Keratinocyte (primary cell): ENCODE data around the gene CD46. TPM values are rescaled to one million over a fixed set of nuclear protein-coding genes. Genes with fewer than 3 reads are reported as not detected.

ENCODE experiments used
- DNase-seq: peaks from one replicate; pipeline ENCODE4 v3.0.0-alpha.2; 2011; ENCODE audit warnings: low read depth, missing footprints, low spot score
- FAIRE-seq: peaks from 2 replicates; lab custom pipeline; 2011; peaks lifted over from hg19 to GRCh38; lab: Jason Lieb, UNC
- H2AFZ ChIP-seq: 2 replicates; pipeline ENCODE4 v1.6.0; 2012; ENCODE audit warnings: low read length, control low read depth, inconsistent platforms; ENCODE audit not compliant: control insufficient read depth
- H3K27ac ChIP-seq: 2 replicates; pipeline ENCODE4 v1.5.1; 2011; ENCODE audit warnings: low read length; ENCODE audit not compliant: control insufficient read depth, insufficient read depth
- H3K27me3 ChIP-seq: 3 replicates; pipeline ENCODE4 v1.6.0; 2011; ENCODE audit warnings: low read length; ENCODE audit not compliant: control insufficient read depth, insufficient read depth; ENCODE audit errors: extremely low read depth
- H3K36me3 ChIP-seq, 2 experiments: 2 replicates in 1 of 2; 3 replicates in 1 of 2; pipeline ENCODE4 v1.5.1; 2011; ENCODE audit warnings: low read length in 2 of 2, mild to moderate bottlenecking in 1 of 2; ENCODE audit not compliant: control insufficient read depth in 2 of 2, insufficient read depth in 2 of 2; ENCODE audit errors: extremely low read depth in 1 of 2
- H3K4me1 ChIP-seq: 3 replicates; pipeline ENCODE4 v1.5.1; 2011; ENCODE audit warnings: low read length; ENCODE audit not compliant: control insufficient read depth, insufficient read depth; ENCODE audit errors: extremely low read depth
- H3K4me2 ChIP-seq: 3 replicates; pipeline ENCODE4 v1.6.0; 2011; ENCODE audit warnings: low read depth, low read length; ENCODE audit not compliant: control insufficient read depth, insufficient read depth; ENCODE audit errors: extremely low read depth
- H3K4me3 ChIP-seq, 3 experiments: fragments of 200-600 bp in 1 of 3; sonication (generic) in 1 of 3; 2 replicates in 2 of 3; 3 replicates in 1 of 3; pipeline ENCODE4 v1.5.1; 2011 to 2016; ENCODE audit warnings: low read length in 3 of 3, mild to moderate bottlenecking in 3 of 3, control low read depth in 2 of 3, inconsistent platforms in 1 of 3, low read depth in 1 of 3, mixed read lengths in 1 of 3, mixed run types in 1 of 3, moderate library complexity in 1 of 3; ENCODE audit not compliant: control insufficient read depth in 2 of 3, insufficient read depth in 2 of 3; ENCODE audit errors: extremely low read depth in 1 of 3
- H3K79me2 ChIP-seq: 2 replicates; pipeline ENCODE4 v1.6.0; 2012; ENCODE audit warnings: low read length; ENCODE audit not compliant: control insufficient read depth, insufficient read depth
- H3K9ac ChIP-seq: 3 replicates; pipeline ENCODE4 v1.6.0; 2011; ENCODE audit warnings: low read length; ENCODE audit not compliant: control insufficient read depth, insufficient read depth; ENCODE audit errors: extremely low read depth
- H3K9me1 ChIP-seq: 3 replicates; pipeline ENCODE4 v1.6.0; 2011; ENCODE audit warnings: low read length; ENCODE audit not compliant: control insufficient read depth, insufficient read depth; ENCODE audit errors: extremely low read depth
- H3K9me3 ChIP-seq: 2 replicates; pipeline ENCODE4 v1.5.1; 2012; ENCODE audit warnings: low read depth, low read length; ENCODE audit not compliant: control insufficient read depth
- H4K20me1 ChIP-seq: 3 replicates; pipeline ENCODE4 v1.6.0; 2011; ENCODE audit warnings: low read length; ENCODE audit not compliant: control insufficient read depth, insufficient read depth; ENCODE audit errors: extremely low read depth
- EZH2 ChIP-seq: IDR thresholded peaks from one replicate; pipeline ENCODE4 v1.6.1; 2012; ENCODE audit warnings: inconsistent platforms, mild to moderate bottlenecking, low read length, moderate library complexity
- dilution Hi-C: fragments of 300-500 bp; cut with MboI; formaldehyde crosslinking; loops from one replicate; pipeline ENCODE4 v1.7.0; 2020; ENCODE audit warnings: low sequenced_read_pairs; ENCODE audit not compliant: extremely low pct_ligation_motif_present
- polyA plus RNA-seq, 5 experiments: library from polyadenylated mRNA; depleted of rRNA in 3 of 5; stranded (reverse) in 3 of 5; stranded (forward) in 1 of 5; unstranded in 1 of 5; fragments of >200 nt; gene quantifications; 1 replicate in 1 of 5; 2 replicates in 3 of 5; 3 replicates in 1 of 5; pipeline versions ENCODE4 v1.2.1 to v1.2.3, GENCODE V29; 2011 to 2012; ENCODE audit warnings: missing spikeins in 2 of 5, low read depth in 1 of 5, low replicate concordance in 1 of 5
- TF ChIP-seq, protein P1 (sequence below), 3 experiments: IDR thresholded peaks in 1 of 3; conservative IDR thresholded peaks in 1 of 3; optimal IDR thresholded peaks in 1 of 3; 2 replicates in 2 of 3; 3 replicates in 1 of 3; pipeline versions ENCODE3 to v1.5.1; 2011; ENCODE audit warnings: low read length in 3 of 3, mild to moderate bottlenecking in 3 of 3, moderate library complexity in 2 of 3, control low read depth in 1 of 3, inconsistent platforms in 1 of 3; ENCODE audit not compliant: insufficient read depth in 2 of 3; ENCODE audit errors: extremely low read depth in 1 of 3

The CD46 gene
- polyA plus RNA-seq, 1 donor (not counting 4 experiments of a cell fraction or from before 2014, with no cell fraction given), result 298 TPM

DNA sequence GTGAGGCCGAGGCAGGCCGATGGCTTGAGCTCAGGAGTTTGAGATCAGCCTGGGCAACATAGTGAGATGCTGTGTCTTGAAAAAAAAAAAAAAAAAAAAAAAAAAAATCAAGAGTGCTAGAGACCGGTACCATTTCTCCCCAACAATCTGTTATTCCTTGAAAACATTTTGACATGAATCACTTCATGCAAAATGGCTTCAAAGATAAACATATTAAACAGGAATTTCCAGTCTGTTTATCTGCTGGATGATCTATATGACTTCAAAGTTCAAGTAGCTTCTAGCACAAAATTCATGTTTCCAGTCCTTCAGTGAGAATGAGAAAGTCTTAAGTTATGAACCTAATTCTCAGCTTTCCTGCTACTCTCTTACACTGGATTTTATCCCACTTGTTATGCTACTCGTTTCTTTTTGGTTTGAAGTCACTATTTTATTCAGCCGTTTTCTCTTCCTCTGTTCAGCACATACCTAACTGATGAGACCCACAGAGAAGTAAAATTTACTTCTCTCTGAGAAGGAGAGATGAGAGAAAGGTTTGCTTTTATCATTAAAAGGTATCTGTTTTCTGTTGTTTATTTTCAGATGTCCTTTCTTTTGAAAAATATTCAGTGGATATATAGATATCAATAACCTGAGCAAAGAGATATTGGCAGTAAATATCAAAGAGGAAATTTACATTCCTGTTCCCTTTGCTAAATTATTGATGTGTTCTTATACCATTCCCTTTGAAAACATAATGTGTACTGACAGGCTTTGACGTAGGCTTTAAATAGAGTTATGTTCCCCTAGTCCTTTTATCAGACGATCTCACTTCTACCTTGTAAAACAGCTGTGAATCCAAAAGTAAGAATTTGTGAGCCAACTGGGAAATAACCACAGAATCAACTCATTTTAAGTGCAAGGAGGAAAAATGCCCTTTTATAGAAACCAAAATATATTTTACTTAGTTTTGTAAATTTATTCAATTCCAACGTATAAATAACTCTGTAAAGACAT lies 38.2 kb downstream of the CD46 start:
- FAIRE-seq (no peak), DNase-seq (no peak)
- Histone ChIP-seq H3K4me1 (peaks cover 20% of the 10 kb centered on the region), H3K9me3 (no peaks in the 10 kb centered on the region), H2AFZ (no peak overlapping the region), H3K36me3 (peaks cover 8 to 29% of the 10 kb centered on the region in 2 experiments), H4K20me1 (no peaks in the 10 kb centered on the region), H3K27ac (peak overlapping the region; percentile 26), H3K27me3 (no peaks in the 10 kb centered on the region), H3K9ac (no peak overlapping the region), H3K79me2 (no peaks in the 10 kb centered on the region), H3K4me2 (peak overlapping the region; percentile 37), H3K4me3 (no peak overlapping the region), H3K9me1 (no peaks in the 10 kb centered on the region)
- no peak for TF ChIP-seq EZH2
- TF ChIP-seq, protein P1, sequence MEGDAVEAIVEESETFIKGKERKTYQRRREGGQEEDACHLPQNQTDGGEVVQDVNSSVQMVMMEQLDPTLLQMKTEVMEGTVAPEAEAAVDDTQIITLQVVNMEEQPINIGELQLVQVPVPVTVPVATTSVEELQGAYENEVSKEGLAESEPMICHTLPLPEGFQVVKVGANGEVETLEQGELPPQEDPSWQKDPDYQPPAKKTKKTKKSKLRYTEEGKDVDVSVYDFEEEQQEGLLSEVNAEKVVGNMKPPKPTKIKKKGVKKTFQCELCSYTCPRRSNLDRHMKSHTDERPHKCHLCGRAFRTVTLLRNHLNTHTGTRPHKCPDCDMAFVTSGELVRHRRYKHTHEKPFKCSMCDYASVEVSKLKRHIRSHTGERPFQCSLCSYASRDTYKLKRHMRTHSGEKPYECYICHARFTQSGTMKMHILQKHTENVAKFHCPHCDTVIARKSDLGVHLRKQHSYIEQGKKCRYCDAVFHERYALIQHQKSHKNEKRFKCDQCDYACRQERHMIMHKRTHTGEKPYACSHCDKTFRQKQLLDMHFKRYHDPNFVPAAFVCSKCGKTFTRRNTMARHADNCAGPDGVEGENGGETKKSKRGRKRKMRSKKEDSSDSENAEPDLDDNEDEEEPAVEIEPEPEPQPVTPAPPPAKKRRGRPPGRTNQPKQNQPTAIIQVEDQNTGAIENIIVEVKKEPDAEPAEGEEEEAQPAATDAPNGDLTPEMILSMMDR (optimal IDR thresholded peaks at IDR 0.05 in 1 of 3, IDR thresholded peaks at IDR 0.05 in 1 of 3, conservative IDR thresholded peaks at IDR 0.05 in 1 of 3; ENCODE audit: extremely low read depth in 1 of 3, insufficient read depth in 2 of 3, low read length in 3 of 3), result no peak
- dilution Hi-C loops, result no loop called here

GRCh38 chr1:207791290-207791689 lies 39.4 kb downstream of the CD46 start:
- FAIRE-seq (no peak), DNase-seq (no peak)
- Histone ChIP-seq H3K27ac (no peak overlapping the region), H3K4me2 (no peak overlapping the region), H3K4me1 (peaks cover 20% of the 10 kb centered on the region), H3K79me2 (no peaks in the 10 kb centered on the region), H3K36me3 (peaks cover 10 to 29% of the 10 kb centered on the region in 2 experiments), H3K27me3 (no peaks in the 10 kb centered on the region), H3K9ac (no peak overlapping the region), H2AFZ (no peak overlapping the region), H3K9me1 (no peaks in the 10 kb centered on the region), H3K9me3 (no peaks in the 10 kb centered on the region), H3K4me3 (no peak overlapping the region), H4K20me1 (no peaks in the 10 kb centered on the region)
- dilution Hi-C loops, result no loop called here
- TF ChIP-seq, protein P1 (optimal IDR thresholded peaks at IDR 0.05 in 1 of 3, IDR thresholded peaks at IDR 0.05 in 1 of 3, conservative IDR thresholded peaks at IDR 0.05 in 1 of 3; ENCODE audit: extremely low read depth in 1 of 3, insufficient read depth in 2 of 3, low read length in 3 of 3), result no peak
- no peak for TF ChIP-seq EZH2
